Activated naive CD4-positive, alpha-beta T cell treated with anti-CD3 and anti-CD28 coated beads, Interleukin-2, amount 50 U/mL, for 72 hours (primary cell): ENCODE measurements around the gene RHOF. TPM values are rescaled to one million over a fixed set of nuclear protein-coding genes. Genes with fewer than 3 reads are reported as not detected.
"Not testable (repeated sequence)": the region's sequence is repeated elsewhere in the genome, so short reads cannot be mapped to it uniquely, and the experiment has no call there.

Experiments
- ATAC-seq, 2 donors: fragments of 150-1000 bp; cut with Tn5 transposase; 2 replicates each; pipeline ENCODE4 v1.10.0; 2021; ENCODE audit warnings: mild to moderate bottlenecking in 2 of 2, moderate library complexity in 2 of 2
- DNase-seq, 2 donors: peaks; one replicate each; pipeline ENCODE4 v3.0.0; 2021 to 2022; ENCODE audit warnings: low spot score in 2 of 2
- H3K27ac Mint-ChIP-seq, 2 donors: one replicate each; pipeline ENCODE4 v1.8.0; 2022; ENCODE audit warnings: mild to moderate bottlenecking in 2 of 2, mixed read lengths in 2 of 2
- H3K36me3 Mint-ChIP-seq, 2 donors: one replicate each; pipeline ENCODE4 v1.8.0; 2022; ENCODE audit warnings: mixed read lengths in 2 of 2
- H3K9me3 Mint-ChIP-seq, 2 donors: one replicate each; pipeline ENCODE4 v1.8.0; 2022; ENCODE audit warnings: mixed read lengths in 2 of 2
- total RNA-seq, 2 donors: library from RNA; stranded (reverse); gene quantifications; one replicate each; pipeline ENCODE4 v1.2.3, GENCODE V29; 2022

Gene RHOF
- total RNA-seq, 2 donors from 2014 or later = 95.3 to 96.2 TPM

- no peak overlapping the region for H3K27ac Mint-ChIP-seq
- no peak for DNase-seq
- no peaks in the 10 kb centered on the region for H3K9me3 Mint-ChIP-seq
- no peaks in the 10 kb centered on the region for H3K36me3 Mint-ChIP-seq
- ATAC-seq = no peak
Measured at GRCh38 chr12:121751749-121752351, 41.6 kb downstream of the RHOF start.

GRCh38 chr12:121751034-121751433 lies 42.5 kb downstream of the RHOF start:
- ATAC-seq (no peak), DNase-seq (no peak)
- Mint-ChIP-seq H3K36me3 (no peaks in the 10 kb centered on the region), H3K27ac (no peak overlapping the region), H3K9me3 (no peaks in the 10 kb centered on the region)

- ATAC-seq = no peak
- H3K9me3 Mint-ChIP-seq = no peaks in the 10 kb centered on the region
- no peak overlapping the region for H3K27ac Mint-ChIP-seq
- H3K36me3 Mint-ChIP-seq = no peaks in the 10 kb centered on the region
- DNase-seq = no peak
Measured at GRCh38 chr12:121750507-121750955, 43.0 kb downstream of the RHOF start.

- no peak for ATAC-seq
- Mint-ChIP-seq H3K9me3 (no peaks in the 10 kb centered on the region), H3K36me3 (no peaks in the 10 kb centered on the region), H3K27ac (peak overlapping the region; percentile 23 to 67)
- no peak for DNase-seq
Measured at GRCh38 chr12:121749267-121749666, 44.2 kb downstream of the RHOF start.

GRCh38 chr12:121748571-121749265 lies 44.8 kb downstream of the RHOF start:
- H3K27ac Mint-ChIP-seq = peak overlapping the region; percentile 67 to 83
- DNase-seq = no peak
- H3K36me3 Mint-ChIP-seq = no peaks in the 10 kb centered on the region
- no peaks in the 10 kb centered on the region for H3K9me3 Mint-ChIP-seq
- peak; percentile 51 to 87 for ATAC-seq

GRCh38 chr12:121748218-121748570 lies 45.3 kb downstream of the RHOF start:
- DNase-seq = no peak
- peak overlapping the region in 1 of 2 donors; percentile 67 for H3K27ac Mint-ChIP-seq
- no peaks in the 10 kb centered on the region for H3K9me3 Mint-ChIP-seq
- no peaks in the 10 kb centered on the region for H3K36me3 Mint-ChIP-seq
- ATAC-seq = peak in 1 of 2 donors; percentile 26

- ATAC-seq, H3K36me3 Mint-ChIP-seq, H3K27ac Mint-ChIP-seq, DNase-seq, H3K9me3 Mint-ChIP-seq: not testable (repeated sequence)
Measured at GRCh38 chr12:121745545-121745944, 47.9 kb downstream of the RHOF start.

- Mint-ChIP-seq H3K9me3 (no peaks in the 10 kb centered on the region), H3K27ac (peak overlapping the region in 1 of 2 donors; percentile 62), H3K36me3 (no peaks in the 10 kb centered on the region)
- DNase-seq (no peak), ATAC-seq (no peak)
Measured at GRCh38 chr12:121741743-121742142, 51.7 kb downstream of the RHOF start.

- no peaks in the 10 kb centered on the region for H3K9me3 Mint-ChIP-seq
- no peak overlapping the region for H3K27ac Mint-ChIP-seq
- H3K36me3 Mint-ChIP-seq = no peaks in the 10 kb centered on the region
- no peak for DNase-seq
- no peak for ATAC-seq
Measured at GRCh38 chr12:121740847-121741246, 52.6 kb downstream of the RHOF start.

- Mint-ChIP-seq H3K27ac (no peak overlapping the region), H3K9me3 (no peaks in the 10 kb centered on the region), H3K36me3 (no peaks in the 10 kb centered on the region)
- ATAC-seq (no peak), DNase-seq (no peak)
Measured at GRCh38 chr12:121738340-121738858, 55.1 kb downstream of the RHOF start.

GRCh38 chr12:121733849-121734248 lies 59.6 kb downstream of the RHOF start:
- no peaks in the 10 kb centered on the region for H3K9me3 Mint-ChIP-seq
- no peak overlapping the region for H3K27ac Mint-ChIP-seq
- no peaks in the 10 kb centered on the region for H3K36me3 Mint-ChIP-seq
- ATAC-seq (no peak), DNase-seq (no peak)

GRCh38 chr12:121731473-121731872 lies 62.0 kb downstream of the RHOF start:
- Mint-ChIP-seq H3K9me3 (no peaks in the 10 kb centered on the region), H3K27ac (no peak overlapping the region), H3K36me3 (no peaks in the 10 kb centered on the region)
- DNase-seq = no peak
- ATAC-seq = no peak

- ATAC-seq (no peak), DNase-seq (no peak)
- no peak overlapping the region for H3K27ac Mint-ChIP-seq
- peaks cover 0 to 8% of the 10 kb centered on the region in 2 donors for H3K36me3 Mint-ChIP-seq
- H3K9me3 Mint-ChIP-seq = no peaks in the 10 kb centered on the region
Measured at GRCh38 chr12:121729021-121729420, 64.5 kb downstream of the RHOF start.

Other genes with a start within 250 kb of the RHOF start
- gene KDM2B, start 212.7 kb downstream of the RHOF start, total RNA-seq = 10 to 100 TPM; 28.9 to 66.8 TPM
- gene ORAI1, start 167.2 kb downstream of the RHOF start, total RNA-seq = 10 to 100 TPM; 23.0 to 23.2 TPM
- 1 to 10 TPM; 1.3 to 2.9 TPM for gene MORN3, start 124.0 kb downstream of the RHOF start, total RNA-seq
- gene TMEM120B, start 80.9 kb downstream of the RHOF start, total RNA-seq = 10 to 100 TPM in 1 of 2 donors, 1 to 10 TPM in 1; 6.3 to 11.8 TPM
- 10 to 100 TPM; 13.8 to 16.7 TPM for gene SETD1B, start 10.3 kb upstream of the RHOF start, total RNA-seq
- under 1 TPM in 1 of 2 donors, not detected in 1; 0.16 TPM for gene HPD, start 65.2 kb upstream of the RHOF start, total RNA-seq
- gene PSMD9, start 95.1 kb upstream of the RHOF start, total RNA-seq = 10 to 100 TPM; 65.0 to 66.0 TPM
- 1 to 10 TPM in 1 of 2 donors, under 1 TPM in 1; 0.80 to 1.7 TPM for gene CFAP251, start 124.9 kb upstream of the RHOF start, total RNA-seq
- gene BCL7A, start 228.2 kb upstream of the RHOF start, total RNA-seq = 1 to 10 TPM; 3.3 to 5.8 TPM